HG03139 (cell line): Measurements from ENCODE around the gene GOPC.
"Not testable (repeated sequence)": the region's sequence is repeated elsewhere in the genome, so short reads cannot be mapped to it uniquely, and the experiment has no call there.

ENCODE experiments used
- ATAC-seq: cut with Tn5 transposase; IDR thresholded peaks from one replicate; pipeline ENCODE4 v1.9.1; 2021; ENCODE audit not compliant: unreplicated experiment

The GOPC gene

GRCh38 chr6:117602151-117602898, at the start of gene GOPC:
Gene GOPC, minus strand, starts transcription at chr6:117602511. Its CDS starts 223 bp downstream, at chr6:117602288.
- peak; percentile 90 for ATAC-seq

DNA sequence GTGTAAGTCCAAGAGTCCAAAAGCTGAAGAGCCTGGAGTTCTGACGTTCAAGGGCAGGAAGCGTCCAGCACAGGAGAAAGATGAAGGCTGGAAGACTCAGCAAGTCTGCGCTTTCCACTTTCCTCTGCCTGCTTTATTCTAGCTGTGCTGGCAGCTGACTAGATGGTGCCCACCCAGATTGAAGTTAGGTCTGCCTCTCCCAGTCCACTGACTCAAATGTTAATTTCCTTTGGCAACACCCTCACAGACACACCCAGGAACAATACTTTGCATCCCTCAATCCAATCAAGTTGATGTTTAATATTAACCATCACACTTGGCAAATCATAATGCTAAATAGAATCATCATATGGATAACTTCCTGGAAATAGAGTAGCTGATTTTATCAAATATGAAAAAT, 49.7 kb upstream of the GOPC start:
- ATAC-seq = not testable (repeated sequence)

- no peak for ATAC-seq
These were observed 40.7 kb upstream of the GOPC start for GRCh38 chr6:117642976-117643375.

GRCh38 chr6:117637770-117638169, 35.5 kb upstream of the GOPC start:
- no peak for ATAC-seq

- no peak for ATAC-seq
These were observed 26.9 kb upstream of the GOPC start for GRCh38 chr6:117629119-117629660.

- no peak for ATAC-seq
These were observed 25.2 kb upstream of the GOPC start for GRCh38 chr6:117627533-117627932.

- no peak for ATAC-seq
These were observed 22.7 kb upstream of the GOPC start for GRCh38 chr6:117624869-117625481.

- no peak for ATAC-seq
These were observed 16.9 kb upstream of the GOPC start for GRCh38 chr6:117619178-117619577.

DNA sequence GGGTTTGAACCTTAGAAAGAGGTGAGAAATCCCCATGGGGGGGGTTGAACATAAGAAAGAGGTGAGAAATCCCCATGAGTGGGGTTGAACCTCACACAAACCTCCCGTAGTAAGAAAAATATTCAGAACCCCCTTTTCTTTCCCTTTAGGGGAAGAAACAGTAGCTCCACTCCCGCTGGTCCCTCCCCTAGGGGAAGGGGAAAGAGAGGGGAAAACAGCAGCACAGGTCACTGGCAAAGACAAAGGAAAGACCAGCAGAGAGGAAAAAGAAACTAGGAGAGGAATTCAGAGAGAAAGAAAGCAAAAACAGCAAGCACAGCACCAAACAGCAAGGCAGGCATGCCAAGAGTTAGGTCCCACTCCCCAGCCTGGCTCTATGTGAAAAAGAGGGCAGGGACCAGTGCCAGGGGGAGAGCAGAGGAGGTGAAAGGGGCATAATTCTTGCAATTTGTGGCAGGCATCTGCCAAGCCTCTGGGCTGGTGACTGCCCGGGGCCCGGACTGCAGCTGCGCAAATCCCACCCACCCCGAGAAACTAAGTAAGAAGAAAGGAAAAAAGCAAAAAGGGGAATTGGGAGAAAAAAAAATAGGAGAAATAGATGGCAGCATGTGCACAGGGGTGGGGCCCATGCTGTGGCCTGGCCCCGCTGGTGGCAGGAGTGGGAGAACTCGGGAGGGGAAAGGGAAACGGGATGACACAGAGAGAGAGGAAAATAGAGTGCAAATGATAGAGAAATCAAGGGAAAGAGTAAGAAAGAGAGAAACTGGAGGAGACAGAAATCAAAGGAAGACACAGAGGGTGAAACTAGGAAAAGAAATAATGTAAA, 15.1 kb upstream of the GOPC start:
- no peak for ATAC-seq

GRCh38 chr6:117616391-117617209, 14.3 kb upstream of the GOPC start:
- no peak for ATAC-seq

DNA sequence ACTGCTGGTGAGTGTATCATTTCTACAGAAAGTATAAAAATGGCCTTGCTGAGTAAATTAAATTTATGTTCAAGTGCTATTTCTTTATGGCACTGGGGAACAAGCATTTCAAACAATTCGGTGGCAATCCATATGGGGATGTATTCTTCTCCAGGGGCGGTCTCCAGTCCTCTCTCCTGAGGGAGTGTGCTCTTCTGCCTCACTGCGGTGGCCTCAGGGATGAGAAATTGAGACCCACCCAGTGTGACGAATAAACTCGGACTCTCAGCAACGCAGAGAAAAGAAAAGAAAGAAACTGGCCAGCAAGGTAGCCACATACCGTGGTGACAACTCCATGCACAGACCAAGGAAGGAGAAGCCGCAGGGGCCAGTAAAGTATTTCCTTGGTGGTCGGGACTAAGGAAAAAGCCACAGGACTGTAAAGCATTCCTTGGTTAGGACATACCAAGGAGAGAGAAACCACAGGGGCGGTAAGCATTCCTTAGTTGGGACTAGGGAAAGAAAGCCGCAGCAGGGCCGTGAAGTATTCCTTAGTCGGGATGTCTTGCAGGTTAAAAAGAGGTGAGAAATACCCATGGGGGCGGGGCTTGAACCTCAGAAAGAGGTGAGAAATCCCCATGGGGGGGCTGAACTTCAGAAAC, 13.6 kb upstream of the GOPC start:
- no peak for ATAC-seq

GRCh38 chr6:117613920-117614560, 11.7 kb upstream of the GOPC start:
- ATAC-seq = no peak

DNA sequence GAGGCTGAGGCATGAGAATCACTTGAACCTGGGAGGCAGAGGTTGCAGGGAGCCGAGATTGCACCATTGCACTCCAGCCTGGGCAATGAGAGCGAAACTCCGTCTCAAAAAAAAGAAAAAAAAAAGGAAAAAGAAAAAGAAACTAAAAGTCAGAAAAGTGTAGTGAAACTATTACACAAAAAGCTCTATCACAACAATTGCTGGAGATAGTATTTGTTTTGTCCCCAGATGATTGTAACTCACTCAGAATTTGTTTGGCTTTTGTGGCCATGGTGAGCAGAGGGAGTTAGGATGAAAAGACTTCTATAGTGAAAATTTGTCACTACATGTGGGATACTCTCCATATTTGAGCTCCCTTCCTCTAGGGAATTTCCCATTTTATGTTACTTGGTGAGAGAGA, 5.2 kb upstream of the GOPC start:
- no peak for ATAC-seq

- ATAC-seq = peak; percentile 44
These were observed 3.0 kb upstream of the GOPC start for GRCh38 chr6:117605169-117605826.

GRCh38 chr6:117603821-117604220, 1.5 kb upstream of the GOPC start:
- no peak for ATAC-seq

DNA sequence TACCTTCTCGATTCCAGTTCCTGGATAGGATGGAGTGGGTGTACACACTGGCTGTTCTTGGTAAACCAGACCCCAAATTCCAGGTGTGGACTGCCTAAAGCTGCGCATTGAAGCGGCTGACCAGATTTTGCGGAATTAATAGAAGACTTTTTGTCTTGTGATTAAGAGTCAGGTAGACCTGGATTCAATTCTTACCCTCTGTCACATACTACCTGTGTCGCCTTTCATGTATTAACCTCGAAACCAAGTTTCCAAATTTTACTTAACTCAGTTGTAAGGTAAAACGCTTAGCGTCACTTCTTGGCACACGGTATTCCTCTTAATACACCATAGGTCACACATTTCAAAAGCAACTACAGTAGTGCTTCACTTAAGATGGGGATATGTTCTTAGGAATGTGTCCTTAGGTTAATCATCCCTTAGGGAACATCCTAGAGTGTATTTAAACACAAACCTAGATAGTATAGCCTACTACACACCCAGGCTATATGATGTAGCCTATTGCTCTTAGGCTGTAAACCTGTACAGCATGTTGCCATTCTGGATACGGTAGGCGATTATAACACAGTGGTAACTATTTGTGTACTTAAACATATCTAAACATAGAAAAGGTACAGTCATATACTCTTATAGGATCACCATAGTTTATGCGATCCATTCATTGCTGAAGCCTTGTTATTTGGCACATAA, 733 bp upstream of the GOPC start:
- ATAC-seq = no peak

DNA sequence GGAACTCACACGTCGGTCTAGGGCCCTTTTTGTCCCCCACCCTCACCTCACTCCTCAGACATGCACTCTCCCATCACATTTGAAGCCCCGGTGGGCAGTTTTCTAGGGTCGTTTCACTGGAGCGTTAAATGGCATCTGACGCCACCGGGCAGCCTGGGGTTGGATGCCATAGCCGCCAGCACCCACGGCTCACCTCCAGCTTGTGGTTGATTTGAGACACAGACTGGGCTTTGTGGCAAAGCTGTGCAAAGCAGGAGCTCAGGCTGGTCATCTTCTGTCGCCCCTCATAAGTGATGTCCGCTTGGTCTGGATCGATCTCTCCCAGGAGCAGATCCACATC, 530 bp downstream of the GOPC start:
- ATAC-seq = peak; percentile 10

DNA sequence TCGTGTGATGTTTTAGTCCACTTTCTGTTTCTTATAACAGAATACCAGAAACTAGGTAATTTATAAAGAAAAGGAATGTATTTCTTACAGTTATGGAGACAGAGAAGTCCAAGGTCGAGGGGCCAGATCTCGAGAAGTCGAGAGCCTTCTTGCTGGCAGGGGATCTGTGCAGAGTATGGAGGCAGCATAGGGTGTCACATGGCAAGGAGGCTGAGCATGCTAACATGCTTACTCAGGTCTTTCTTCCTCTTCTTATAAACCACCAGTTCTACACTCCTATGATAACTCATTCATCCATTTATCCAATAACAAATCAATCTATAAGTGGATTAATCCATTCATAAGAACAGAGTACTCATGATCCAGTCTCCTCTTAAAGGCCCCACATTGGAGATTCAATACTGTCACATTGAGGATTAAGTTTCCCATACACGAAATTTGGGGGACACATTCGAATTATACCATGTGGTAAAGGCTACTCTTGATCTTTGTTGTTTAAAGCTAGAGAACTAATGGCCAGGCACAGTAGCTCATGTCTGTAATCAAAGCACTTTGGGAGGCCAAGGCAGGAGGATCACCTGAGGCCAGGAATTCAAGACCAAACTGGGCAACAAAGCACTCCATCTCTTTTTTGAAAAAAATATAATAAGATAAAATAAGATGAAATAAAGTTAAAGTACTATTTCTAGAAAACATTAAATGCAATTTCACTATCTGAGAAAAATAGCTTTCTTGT, 2.1 kb downstream of the GOPC start:
- ATAC-seq = no peak
